Colon (tissue), 2 donors: ENCODE data around the gene DNAJC5.

Experiments used
- FAIRE-seq: peaks from 2 replicates; lab custom pipeline; 2012; peaks lifted over from hg19 to GRCh38; lab: Jason Lieb, UNC
- donor health status: control.
- donor health status: control.

DNAJC5 gene

DNA sequence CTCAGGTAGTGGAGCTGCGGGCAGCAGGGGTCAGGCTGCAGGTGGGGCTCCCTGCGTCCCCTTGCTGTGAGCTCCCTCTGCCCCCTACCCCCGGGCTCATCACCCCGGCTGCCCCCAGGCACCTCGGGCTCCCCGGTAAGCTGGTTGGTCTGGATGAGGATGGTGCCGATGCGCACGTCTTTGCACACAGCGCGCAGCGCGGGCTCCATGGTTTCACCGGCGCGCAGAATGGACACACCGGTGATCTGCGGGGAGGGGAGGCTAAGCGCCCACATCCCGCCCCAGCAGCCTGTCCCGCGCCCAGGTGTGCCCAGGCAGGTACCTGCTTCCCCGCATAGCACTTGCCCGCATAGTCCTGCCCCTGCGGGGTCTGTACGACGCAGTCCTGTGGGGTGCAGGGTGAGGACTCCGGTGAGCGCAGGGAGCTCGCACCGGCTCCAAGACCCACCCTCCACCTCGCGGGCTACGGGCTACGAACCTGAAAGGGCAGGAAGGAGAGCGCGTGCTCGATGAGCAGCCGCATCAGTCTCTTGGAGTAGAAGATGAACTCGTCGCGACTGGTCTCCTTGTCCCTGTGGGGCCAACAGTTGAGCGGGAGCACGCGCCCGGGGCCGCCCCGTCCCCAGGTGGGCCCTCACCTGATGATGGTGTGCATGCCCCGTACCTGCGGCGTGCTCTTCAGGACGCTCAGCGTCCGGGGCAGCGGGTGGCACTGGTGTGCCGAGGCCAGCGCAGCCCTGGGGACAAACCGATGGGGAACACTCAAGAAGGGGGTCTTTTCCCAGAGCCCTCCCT, 45.7 kb downstream of the DNAJC5 start:
- no peak for FAIRE-seq

DNA sequence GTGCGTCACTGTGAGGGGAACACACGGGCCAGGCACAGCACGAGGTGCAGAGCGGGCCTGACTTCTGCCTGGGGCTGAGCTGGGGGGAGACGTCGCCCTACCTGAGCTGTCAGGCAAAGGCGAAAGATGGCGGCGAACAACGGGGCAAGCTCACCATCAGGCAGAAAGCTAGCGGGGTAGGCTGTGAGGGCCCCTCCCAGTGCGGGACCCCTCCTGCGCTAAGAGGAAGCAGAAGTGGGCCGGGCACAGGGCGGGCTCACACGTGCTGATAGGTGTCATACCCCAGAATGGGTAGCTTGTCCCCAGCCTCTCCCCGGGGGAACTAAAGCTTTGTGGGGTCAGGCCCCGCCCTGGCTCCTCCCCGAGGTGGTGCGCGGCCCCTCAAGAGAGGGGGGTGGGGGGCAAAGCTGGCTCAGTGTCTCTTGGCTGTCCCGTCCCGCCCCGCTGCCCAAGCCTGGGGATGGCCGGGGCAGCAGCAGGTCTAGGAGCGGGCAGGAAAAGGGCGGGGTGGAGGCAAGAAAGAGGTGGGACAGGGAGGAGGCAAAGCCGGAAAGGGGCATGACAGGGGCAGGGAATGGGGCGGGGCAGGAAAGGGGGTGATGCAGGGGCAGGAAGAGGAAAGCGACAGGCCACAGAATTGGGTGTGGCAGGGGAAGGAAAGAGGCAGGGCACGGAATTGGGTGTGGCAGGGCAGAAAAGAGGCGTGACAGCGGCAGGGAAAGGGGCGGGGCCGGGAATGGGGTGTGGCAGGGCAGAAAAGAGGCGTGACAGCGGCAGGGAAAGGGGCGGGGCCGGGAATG, 46.6 kb downstream of the DNAJC5 start:
- FAIRE-seq, result no peak

DNA sequence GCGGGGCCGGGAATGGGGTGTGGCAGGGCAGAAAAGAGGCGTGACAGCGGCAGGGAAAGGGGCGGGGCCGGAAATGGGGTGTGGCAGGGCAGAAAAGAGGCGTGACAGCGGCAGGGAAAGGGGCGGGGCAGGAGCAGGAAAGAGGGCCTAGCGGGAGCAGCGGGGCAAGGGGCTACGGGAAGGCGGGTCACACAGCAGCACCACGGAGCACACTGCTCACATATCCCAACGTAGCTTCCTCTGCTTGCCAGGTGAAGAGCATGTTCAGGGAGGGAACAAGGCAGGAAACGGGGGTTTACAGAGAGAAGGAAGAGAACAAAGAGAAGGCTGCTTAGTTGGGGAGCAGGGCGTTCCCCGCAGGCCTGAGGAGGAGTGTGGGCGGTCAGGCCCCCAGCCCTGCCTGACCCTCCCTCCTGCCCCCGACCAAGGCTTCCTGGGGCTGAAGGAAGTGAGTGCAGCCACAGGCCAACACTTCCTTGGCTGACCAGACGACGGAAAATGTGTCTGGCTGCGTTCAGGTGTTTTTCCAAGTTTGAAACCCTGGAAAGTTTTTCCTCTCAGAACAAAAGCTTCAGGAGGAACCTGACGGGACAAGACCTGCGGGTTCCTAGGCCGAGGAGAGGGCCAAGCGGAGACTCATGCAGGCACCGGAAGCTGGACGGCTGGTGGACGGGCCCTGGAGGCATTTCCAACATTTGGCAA, 47.5 kb downstream of the DNAJC5 start:
- no peak for FAIRE-seq

DNA sequence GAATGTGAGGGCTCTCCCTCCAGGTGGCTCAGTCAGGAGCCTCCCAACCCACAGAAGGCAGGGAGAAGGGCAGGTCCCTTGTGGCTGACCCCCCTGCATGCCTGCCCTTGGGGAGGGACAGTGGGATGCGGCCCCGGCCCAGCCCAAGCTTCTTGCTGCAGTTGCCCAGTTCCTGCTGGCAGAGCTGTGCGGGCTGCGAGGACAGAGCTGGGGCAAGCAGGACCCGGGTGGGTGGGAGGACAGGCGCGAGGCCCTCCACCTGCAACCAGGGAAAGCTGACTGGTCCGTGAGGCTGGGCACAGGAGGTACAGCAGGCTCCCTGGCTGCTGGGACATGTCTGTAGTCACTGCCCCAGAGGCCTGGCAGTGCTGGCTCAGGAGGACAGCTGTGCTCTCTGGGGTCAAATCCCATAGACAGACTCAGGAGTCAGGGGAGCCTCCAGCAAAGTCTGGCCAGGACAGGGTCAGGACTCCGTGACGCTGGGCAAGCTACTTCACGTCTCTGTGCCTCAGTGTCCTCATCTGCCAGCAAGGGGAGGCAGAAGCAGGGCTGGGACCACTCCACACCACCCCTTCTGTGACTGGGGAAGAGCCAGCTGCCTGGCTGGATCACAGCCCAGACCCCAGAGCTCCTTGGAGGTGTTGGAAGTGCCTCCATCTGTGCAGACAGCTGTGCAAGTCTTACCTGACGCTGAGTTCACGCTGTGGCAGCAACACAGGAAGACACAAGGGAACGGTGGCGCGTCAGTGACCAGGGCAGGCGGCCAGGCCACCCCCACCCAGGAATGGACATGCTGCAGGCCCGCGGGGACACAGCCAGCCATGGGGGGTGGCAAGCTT, 48.3 kb downstream of the DNAJC5 start:
- FAIRE-seq, result no peak

DNA sequence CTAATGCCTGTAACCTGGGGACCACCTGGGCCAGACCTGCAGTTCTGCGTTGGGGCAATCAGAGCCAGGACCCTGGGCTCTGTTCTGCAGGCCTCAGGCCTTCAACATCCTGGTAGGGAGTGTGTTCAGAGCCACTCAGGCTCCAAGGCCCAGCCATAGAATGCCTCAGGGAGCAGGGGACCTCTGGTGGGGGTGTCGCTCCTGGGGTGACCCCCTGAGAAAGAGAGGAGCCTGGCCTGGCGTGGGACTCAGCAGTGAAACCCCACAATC, 48.8 kb downstream of the DNAJC5 start:
- no peak for FAIRE-seq

DNA sequence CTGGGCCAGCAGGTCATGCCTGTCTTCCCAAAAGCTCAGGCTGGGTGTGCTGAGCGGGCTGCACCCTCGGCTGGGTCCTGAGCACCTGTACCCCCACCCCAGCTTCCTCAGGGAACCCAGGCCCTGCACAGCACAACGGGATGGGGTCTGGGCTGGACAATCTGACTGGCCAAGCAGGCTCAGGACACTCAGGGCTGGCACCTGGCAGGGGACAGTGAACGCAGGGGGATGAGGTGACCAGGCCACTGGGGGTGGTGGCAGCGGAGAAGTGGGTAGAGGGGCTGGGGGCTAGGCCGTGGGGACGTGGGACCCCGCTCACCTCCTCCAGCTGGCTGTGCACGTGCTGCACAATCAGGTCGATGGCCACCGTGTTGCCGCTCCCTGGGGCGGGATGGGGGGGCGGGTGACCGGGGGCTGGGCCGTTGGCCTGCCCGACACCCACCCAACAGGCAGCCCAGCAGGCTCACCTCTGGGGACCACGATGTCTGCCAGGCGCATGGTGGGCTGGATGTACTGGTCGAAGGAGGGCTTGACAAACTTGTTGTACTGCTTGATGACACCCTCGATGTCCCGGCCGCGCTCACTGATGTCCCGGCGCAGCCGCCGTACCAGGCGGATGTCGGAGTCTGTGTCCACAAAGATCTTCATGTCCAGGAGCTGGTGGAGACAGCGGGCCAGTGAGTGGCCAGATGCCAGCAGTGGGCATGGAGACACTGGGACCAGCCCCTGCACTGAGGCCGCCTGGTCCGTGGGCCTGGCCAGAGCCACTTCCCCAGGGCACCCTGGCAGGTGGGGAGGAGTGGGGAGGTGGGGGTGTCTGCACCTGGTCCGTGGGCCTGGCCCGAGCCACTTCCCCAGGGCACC, 49.4 kb downstream of the DNAJC5 start:
- FAIRE-seq, result no peak

DNA sequence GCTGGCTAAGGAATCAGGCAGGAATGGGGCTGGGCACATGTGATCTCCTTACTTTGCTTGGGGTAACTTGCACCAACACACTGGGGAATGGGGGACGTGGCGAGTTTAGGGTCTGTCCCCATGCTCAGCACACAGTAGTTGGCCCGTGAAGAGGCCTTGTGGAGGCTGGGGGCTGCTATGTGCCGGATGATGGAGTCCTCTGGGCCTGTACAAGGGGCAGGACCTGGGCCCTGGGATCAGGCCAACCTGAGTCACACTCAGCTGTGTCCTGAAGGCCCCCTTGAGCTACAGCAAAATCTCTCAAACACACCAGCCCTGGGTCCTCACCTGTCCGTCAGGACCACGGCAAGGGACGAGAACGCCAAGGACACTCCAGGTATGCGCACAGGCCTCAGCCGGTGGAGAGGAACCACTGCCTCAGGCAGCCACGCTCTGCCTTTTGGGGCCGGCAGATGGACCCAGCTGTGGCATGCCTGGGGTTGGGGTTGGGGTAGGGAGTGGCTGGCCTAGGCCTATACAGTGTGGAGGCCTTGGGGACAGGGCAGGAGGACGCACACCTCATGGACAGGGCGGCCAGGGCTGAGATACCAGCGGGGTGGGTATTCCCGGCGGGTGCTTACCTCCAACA, 50.2 kb downstream of the DNAJC5 start:
- FAIRE-seq, result no peak

DNA sequence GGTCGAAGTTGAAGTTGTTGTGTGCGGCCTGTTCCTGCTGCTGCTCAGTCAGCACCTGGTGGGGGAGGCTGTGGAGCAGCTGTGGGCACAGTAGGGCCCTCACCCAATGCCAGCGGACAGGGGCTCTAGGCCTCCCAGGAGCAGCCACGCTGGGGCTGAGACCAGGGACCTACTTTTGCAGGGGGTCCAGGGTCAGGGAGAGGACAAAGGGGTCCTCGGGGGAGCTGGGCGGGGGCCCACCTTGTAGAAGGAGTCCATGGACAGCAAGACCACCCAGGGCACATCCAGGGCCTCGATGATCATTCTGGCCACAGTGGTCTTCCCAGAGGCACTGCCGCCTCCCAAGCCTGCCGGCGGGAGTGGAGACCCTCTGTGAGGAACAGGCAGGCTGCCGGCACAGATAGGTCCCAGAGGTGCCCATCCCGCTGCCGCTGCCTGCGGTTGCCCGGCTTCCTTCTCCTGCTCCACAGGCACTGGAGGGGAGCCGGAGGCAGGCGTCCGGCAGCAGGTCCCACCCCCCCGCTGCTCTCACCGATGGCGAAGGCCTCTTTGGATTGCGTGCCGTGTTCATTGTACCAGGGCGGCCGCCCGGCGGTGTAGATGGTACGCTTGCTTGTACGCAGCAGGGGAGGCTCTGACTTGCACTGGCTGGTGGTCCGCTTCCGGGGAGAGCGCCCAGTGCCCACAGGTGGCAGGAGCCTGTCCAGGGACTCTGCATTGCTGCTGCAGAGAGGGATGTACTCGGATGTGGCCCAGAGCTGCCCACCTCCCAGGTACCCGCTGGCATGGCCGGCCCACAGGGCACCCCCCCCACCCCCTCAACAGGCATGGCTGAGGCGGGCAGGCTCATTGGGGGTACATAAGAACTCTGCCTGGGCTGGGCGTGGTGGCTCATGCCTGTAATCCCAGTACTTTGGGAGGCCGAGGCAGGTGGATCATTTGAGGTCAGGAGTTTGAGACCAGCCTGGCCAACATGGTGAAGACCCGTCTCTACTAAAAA, 51.3 kb downstream of the DNAJC5 start:
- FAIRE-seq, result no peak

DNA sequence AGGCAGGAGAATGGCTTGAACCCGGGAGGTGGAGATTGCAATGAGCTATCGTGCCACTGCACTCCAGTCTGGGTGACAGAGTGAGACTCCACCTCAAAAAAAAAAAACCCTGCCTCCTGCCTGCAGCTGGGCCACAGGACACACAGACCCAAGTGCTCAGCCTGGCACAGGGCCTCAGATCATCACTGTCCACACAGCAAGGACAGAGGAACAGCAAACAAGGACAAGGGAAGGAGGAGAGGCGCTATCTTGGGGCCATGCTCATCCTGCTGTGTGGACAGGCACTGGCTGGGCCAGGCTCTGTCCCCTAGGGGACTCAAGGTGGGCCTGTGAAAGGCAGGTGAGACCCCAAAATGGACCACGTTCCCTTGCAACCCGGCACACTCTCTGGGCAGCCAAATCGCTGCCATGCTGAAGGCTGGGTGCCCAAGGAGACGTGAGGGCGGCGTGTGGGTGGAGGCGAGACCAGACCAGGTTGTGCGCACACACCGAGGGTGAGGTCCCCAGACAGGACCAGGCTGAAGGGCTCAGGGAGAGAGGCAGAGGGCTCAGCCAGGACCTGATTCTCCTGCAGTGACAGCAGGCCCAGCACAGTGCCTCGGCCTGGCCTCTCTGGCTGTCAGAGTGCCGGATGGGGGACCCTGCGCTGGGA, 52.2 kb downstream of the DNAJC5 start:
- no peak for FAIRE-seq

DNA sequence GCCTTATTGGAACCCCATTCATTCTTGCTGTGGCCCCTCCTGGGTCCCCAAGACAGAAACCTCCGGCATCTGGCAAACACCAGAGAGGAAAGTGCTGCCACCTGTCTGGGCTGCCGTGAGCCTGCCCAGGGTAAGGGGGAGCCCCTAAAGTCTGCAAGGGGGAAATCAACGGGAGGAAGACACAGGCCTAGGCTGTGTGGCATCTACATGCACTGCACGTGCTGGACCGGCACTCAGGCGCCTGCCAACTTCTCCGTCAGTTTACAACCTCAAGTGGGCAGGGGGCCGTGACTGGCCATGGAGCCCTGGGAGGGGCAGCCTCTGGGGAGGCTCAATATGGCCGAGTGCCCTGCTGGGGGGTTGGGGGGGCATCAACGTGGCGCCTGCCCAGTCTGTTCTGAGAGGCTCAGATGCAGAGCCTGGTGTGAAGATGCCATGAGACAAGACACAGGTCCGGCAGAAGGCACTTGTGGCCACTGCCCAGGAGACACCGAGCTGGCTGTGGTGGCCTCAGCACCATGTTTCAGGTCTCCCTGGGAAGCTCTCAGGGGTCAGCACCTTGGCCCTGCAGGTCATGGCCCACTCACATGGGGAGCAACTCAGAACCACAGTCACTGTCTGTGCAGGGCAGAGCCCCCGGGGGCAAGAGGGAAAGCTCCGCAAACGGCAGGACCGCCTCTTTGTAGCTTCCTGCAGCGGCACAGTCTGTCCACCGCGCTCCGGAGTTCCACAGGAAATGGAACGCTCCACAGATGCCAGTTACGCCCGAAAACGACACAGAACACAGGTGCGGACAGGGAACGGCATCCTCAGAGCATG, 52.9 kb downstream of the DNAJC5 start:
- FAIRE-seq, result no peak

DNA sequence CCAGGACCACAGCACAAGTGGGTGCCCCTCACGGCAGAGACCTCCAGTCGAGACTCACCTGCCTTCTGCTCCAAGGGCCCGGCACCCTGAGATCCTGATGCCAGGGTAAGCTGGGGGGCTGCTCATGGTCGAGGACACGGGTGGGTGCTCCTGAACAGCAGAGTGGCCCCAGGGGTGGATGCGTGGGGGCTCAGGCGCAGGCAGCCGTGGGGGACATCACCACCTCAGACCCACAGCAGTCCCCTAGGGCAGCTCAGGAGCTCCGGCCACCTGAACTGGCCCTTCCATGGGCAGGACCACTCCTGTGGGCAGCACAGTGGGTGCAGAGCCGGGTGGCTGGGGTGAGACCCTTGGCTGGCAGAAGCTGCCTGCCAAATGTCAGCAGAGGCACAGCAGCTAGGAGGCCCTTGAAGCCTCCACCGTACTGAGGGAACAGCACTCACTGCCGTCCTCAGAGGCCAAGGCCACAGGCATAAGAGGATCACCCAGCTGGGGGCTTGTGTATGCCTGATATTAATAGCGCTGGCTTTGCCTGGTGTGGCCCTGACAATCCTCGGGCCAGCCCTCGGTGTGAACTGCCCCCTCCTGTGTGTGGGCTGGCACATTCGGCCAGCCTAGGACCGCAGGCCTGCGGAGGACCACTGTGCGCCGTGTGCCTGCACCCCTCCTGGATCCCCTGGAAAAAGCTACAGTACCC, 55.9 kb downstream of the DNAJC5 start:
- FAIRE-seq, result no peak

DNA sequence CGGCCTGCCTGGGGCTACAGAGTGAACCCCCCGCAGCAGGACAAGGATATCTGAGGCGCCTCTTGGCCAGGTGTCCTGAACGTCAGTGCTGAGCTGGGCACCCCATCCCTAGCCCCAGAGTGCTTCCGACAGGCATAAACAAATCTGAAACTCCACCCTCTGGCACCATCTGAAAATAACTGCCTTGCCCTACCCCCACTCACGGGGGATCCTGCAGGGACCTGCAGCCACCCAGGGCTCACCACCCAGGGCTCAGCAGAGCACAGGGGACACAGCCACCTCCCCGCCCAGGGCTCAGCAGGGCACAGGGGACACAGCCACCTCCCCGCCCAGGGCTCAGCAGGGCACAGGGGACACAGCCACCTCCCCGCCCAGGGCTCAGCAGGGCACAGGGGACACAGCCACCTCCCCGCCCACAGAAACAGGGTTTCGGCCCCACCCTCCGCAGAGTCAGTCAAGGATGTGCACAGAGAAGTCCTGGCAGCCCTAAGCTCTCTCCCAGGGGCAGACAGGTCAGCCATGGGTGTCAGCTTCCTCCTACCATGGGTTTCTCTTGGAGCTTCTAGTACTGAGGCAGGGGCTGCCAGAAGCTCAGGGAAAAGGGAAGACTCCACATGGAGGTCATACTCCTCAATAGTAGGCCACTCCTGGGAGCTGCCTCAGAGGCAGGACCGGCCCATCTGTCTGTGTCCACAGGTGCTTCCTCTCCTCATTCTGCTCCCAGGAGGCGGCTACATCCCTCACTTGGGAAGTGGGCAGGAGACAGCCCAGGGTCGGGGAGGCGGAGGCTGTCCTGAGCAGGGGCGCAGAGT, 56.7 kb downstream of the DNAJC5 start:
- no peak for FAIRE-seq

DNA sequence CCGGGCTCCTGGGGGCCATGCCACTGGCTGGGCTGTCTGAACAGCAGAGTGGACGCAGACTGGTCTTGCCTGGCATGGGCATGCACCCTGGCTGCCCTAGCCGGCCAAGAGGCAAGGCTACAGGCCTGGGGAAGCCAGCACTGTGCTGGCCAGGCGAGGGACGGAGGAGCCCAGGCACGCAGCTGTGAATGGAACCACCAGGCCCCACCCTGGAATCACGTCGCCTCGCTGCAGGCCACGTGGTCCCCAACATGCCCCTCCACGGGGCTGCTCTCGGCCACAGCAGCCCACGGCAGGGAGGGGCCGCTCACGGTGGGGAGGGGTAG, 57.2 kb downstream of the DNAJC5 start:
- FAIRE-seq, result no peak

DNA sequence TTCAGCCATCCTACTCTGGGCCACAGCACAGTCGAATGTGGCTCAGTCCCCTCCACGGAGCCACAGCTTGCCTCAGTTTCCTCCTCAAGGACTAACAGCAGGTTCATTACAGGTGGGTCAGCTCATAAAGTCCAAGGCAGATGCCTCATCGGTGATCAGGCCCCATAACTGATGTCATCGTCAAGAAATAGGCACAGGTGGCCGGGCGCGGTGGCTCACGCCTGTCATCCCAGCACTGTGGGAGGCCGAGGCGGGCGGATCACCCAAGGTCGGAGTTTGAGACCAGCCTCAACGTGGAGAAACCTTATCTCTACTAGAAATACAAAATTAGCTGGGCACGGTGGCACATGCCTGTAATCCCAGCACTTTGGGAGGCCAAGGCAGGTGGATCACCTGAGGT, 57.8 kb downstream of the DNAJC5 start:
- no peak for FAIRE-seq

DNA sequence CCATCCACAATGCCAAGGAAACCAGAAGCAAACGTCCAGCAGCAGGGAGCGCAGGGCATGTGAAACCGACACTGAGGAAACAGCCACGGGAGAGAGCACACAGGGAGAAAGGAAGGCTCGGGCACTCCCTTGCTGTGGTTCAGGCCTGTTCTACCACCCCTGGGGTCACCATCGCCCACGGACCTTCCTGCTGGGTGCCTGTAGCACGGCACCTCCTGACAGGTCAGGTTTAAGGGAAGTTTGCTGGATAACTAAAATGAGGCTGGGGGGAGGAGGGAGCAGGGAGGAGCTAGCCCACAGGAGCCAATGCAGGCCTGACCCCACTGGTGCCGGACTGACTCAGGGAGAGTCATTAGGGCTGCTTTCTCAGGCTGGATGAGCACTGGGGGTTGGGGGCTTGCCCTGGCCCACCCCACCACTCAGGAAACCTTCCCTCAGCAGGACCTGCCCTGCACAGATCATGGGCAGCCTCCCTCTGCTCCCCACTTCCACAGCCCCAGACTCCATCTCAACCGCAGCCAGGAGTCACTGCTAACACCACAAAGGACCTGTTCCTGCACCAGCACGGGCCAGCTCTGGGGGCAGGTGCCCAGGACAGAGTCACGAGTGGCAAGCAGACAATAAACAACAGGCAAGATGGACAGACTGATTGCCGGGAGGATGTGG, 59.0 kb downstream of the DNAJC5 start:
- no peak for FAIRE-seq

DNA sequence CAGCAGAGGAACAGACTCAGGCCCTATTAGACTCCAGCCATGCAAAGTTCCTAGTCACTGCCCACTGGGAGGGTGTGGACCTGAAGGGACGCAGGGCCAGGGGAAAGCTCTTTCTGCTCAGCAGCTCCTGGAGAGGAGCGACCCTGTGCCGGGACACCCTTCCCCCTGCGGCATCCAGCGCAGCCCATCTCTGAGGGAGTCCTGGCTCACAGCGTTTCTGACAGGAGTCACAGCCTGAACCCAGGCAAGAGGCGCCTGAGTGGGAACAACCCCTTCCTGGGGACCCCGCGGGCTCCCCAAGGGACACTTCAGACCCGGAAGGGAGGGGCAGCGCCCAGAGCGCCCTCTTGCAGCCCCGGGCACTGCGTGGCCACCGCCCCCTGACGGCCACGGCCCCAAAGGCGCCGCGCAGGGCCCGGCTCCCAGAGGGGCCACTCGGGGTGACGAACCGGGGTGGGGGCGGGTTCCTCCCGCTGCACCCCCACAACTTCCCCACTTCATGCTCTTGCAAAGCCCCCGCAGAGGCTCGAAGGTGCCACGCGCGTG, 60.4 kb downstream of the DNAJC5 start:
- FAIRE-seq, result no peak
